Suprapubic skin (tissue), 4 donors: ENCODE data around the gene S100A16. TPM values are rescaled to one million over a fixed set of nuclear protein-coding genes. Genes with fewer than 3 reads are reported as not detected.
A peak's percentile ranks its signal among the peaks of the same experiment; 100 is the strongest.

Experiments
- DNase-seq, 2 donors: peaks; one replicate each; pipeline ENCODE4 v3.0.0-alpha.2; 2019; ENCODE audit warnings: low spot score in 2 of 2
- H3K27ac ChIP-seq: fragments of 200-600 bp; sonication (generic); one replicate; pipeline ENCODE4 v1.5.1; 2019
- H3K27me3 ChIP-seq: fragments of 200-600 bp; sonication (generic); one replicate; pipeline ENCODE4 v1.5.1; 2019
- H3K36me3 ChIP-seq: fragments of 200-600 bp; sonication (generic); one replicate; pipeline ENCODE4 v1.5.1; 2019
- H3K4me1 ChIP-seq: fragments of 200-600 bp; sonication (generic); one replicate; pipeline ENCODE4 v1.5.1; 2019
- H3K4me3 ChIP-seq: fragments of 200-600 bp; sonication (generic); one replicate; pipeline ENCODE4 v1.5.1; 2019; ENCODE audit warnings: mild to moderate bottlenecking
- H3K9me3 ChIP-seq: fragments of 200-600 bp; sonication (generic); one replicate; pipeline ENCODE4 v1.5.1; 2019
- CTCF ChIP-seq, 2 donors: fragments of 200-600 bp in 1 of 2; fragments of 450-650 bp in 1 of 2; sonication (generic) in 1 of 2; IDR thresholded peaks; one replicate each; pipeline ENCODE4 v1.5.1; 2016 to 2019; ENCODE audit warnings: antibody characterized with exemption in 2 of 2, mild to moderate bottlenecking in 1 of 2, moderate library complexity in 1 of 2
- EP300 ChIP-seq: sonication (generic); formaldehyde crosslinking; IDR thresholded peaks from one replicate; pipeline ENCODE4 v1.6.1; 2017; ENCODE audit warnings: antibody characterized with exemption
- POLR2A ChIP-seq, 2 donors: fragments of 450-650 bp; IDR thresholded peaks; one replicate each; pipeline ENCODE4 v1.6.1; 2017; ENCODE audit warnings: antibody characterized with exemption in 2 of 2, mild to moderate bottlenecking in 2 of 2, moderate library complexity in 2 of 2
- POLR2AphosphoS5 ChIP-seq, 3 donors: sonication (generic); formaldehyde crosslinking; IDR thresholded peaks; one replicate each; pipeline ENCODE4 v1.6.1; 2017; ENCODE audit warnings: antibody characterized with exemption in 3 of 3
- WGBS: methylation state at CpG from one replicate; pipeline ENCODE4 v1.1.5; 2018; 5-methylcytosine and 5-hydroxymethylcytosine counted together
- total RNA-seq, 4 donors: library from RNA; depleted of rRNA; stranded (reverse); fragments of >200 nt; gene quantifications; one replicate each; pipeline ENCODE4 v1.1.0, GENCODE V29; 2016

Gene S100A16
- total RNA-seq, 4 donors from 2014 or later = 133 to 668 (median 414) TPM

GRCh38 chr1:153615406-153615805, 2.5 kb upstream of the S100A16 start:
- H3K9me3 ChIP-seq = no peaks in the 10 kb centered on the region
- H3K27ac ChIP-seq = peak overlapping the region; percentile 88
- WGBS = no CpG with 5 or more reads among the region's 2 CpGs
- DNase-seq = peak in 1 of 2 donors; percentile 73
- TF ChIP-seq EP300 (no peak), CTCF (IDR thresholded peaks at IDR 0.05) (no peak), POLR2AphosphoS5 (IDR thresholded peaks at IDR 0.05) (no peak), POLR2A (IDR thresholded peaks at IDR 0.05) (no peak)
- no peaks in the 10 kb centered on the region for H3K27me3 ChIP-seq
- H3K4me3 ChIP-seq = peak overlapping the region; percentile 41
- no peaks in the 10 kb centered on the region for H3K36me3 ChIP-seq
- peaks cover 65% of the 10 kb centered on the region for H3K4me1 ChIP-seq

DNA sequence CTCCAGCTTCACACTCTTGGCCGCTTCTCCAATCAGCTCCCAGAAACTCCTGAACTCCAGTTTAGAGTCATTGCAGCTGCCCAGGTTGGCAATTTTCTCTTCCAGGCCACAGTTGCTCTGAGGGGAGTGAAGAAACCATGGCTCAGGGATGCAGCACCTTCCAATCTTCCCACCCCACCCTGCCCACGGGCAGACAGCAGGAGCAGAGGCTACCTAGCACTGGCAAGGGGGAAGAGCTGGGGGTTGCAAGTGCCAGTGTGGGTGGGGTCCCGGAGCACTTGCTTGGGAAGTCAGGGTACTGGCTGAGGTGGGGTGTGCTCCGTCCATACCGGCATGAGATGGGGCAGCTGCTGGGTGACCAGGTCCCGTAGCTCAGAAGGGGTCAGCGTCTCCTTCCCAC, 2.0 kb upstream of the S100A16 start:
- no peaks in the 10 kb centered on the region for H3K9me3 ChIP-seq
- WGBS = 72% methylated on average over 7 of the region's 7 CpGs
- DNase-seq = no peak
- H3K36me3 ChIP-seq = no peaks in the 10 kb centered on the region
- peaks cover 70% of the 10 kb centered on the region for H3K4me1 ChIP-seq
- peak overlapping the region; percentile 88 for H3K27ac ChIP-seq
- no peak for TF ChIP-seq EP300
- no peak for TF ChIP-seq CTCF (IDR thresholded peaks at IDR 0.05)
- TF ChIP-seq POLR2AphosphoS5 (IDR thresholded peaks at IDR 0.05) = no peak
- TF ChIP-seq POLR2A (IDR thresholded peaks at IDR 0.05) = no peak
- H3K4me3 ChIP-seq = peak overlapping the region; percentile 41
- H3K27me3 ChIP-seq = no peaks in the 10 kb centered on the region

GRCh38 chr1:153614189-153614900, 1.4 kb upstream of the S100A16 start:
- peak overlapping the region; percentile 88 for H3K27ac ChIP-seq
- H3K9me3 ChIP-seq = no peaks in the 10 kb centered on the region
- DNase-seq = no peak
- H3K4me3 ChIP-seq = peak overlapping the region; percentile 41
- WGBS = 40% methylated on average over 2 of the region's 2 CpGs
- H3K4me1 ChIP-seq = peaks cover 75% of the 10 kb centered on the region
- no peak for TF ChIP-seq CTCF (IDR thresholded peaks at IDR 0.05)
- TF ChIP-seq EP300 = no peak
- no peak for TF ChIP-seq POLR2A (IDR thresholded peaks at IDR 0.05)
- no peak for TF ChIP-seq POLR2AphosphoS5 (IDR thresholded peaks at IDR 0.05)
- H3K36me3 ChIP-seq = no peaks in the 10 kb centered on the region
- no peaks in the 10 kb centered on the region for H3K27me3 ChIP-seq

DNA sequence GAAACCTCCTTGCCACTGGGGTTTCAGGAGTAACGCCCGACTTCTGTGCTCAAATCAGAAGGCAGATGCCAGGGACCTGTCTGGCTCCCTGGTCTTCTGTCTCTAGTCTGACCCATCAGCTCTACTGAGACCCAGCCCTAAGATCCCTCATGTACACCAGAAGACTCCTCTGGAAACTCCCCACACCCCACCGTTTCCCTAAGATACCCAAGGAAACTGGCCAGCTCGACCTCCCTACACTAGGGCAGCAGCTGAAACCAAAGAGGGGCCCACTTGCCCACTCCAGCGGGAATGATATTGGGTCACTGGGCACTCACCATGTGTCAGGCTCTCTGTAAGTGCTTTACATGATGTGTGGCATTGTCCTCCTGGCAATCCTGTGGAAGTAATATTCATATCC, 469 bp upstream of the S100A16 start:
- no peaks in the 10 kb centered on the region for H3K36me3 ChIP-seq
- DNase-seq = no peak
- H3K27me3 ChIP-seq = no peaks in the 10 kb centered on the region
- 57% methylated on average over 4 of the region's 5 CpGs for WGBS
- no peaks in the 10 kb centered on the region for H3K9me3 ChIP-seq
- H3K4me3 ChIP-seq = peak overlapping the region; percentile 70
- peaks cover 85% of the 10 kb centered on the region for H3K4me1 ChIP-seq
- H3K27ac ChIP-seq = peak overlapping the region; percentile 94
- TF ChIP-seq POLR2AphosphoS5 (IDR thresholded peaks at IDR 0.05) = no peak
- TF ChIP-seq POLR2A (IDR thresholded peaks at IDR 0.05) = no peak
- no peak for TF ChIP-seq EP300
- no peak for TF ChIP-seq CTCF (IDR thresholded peaks at IDR 0.05)

GRCh38 chr1:153612111-153612754, 704 bp downstream of the S100A16 start:
- WGBS = 39% methylated on average over 9 of the region's 11 CpGs
- TF ChIP-seq POLR2A (IDR thresholded peaks at IDR 0.05) = no peak
- no peak for TF ChIP-seq POLR2AphosphoS5 (IDR thresholded peaks at IDR 0.05)
- TF ChIP-seq EP300 = no peak
- no peak for TF ChIP-seq CTCF (IDR thresholded peaks at IDR 0.05)
- DNase-seq = peak in 1 of 2 donors; percentile 75
- H3K36me3 ChIP-seq = peaks cover 5% of the 10 kb centered on the region
- peak overlapping the region; percentile 94 for H3K27ac ChIP-seq
- no peaks in the 10 kb centered on the region for H3K9me3 ChIP-seq
- H3K4me1 ChIP-seq = peaks cover 88% of the 10 kb centered on the region
- peak overlapping the region; percentile 70 for H3K4me3 ChIP-seq
- H3K27me3 ChIP-seq = no peaks in the 10 kb centered on the region
